GM12878 (cell line): ENCODE results near the gene SNX32. TPM values are rescaled to one million over a fixed set of nuclear protein-coding genes. Genes with fewer than 3 reads are reported as not detected.

Experiments
- ATAC-seq: fragments of 200-7000 bp; cut with Tn5 transposase; 3 replicates; pipeline ENCODE4 v1.9.1; 2020; ENCODE audit warnings: mild to moderate bottlenecking, moderate library complexity
- BruUV-seq: library from RNA; stranded (reverse); fragments of 400-500 nt; replicated peaks from 2 replicates; lab custom pipeline; 2021; lab: Mats Ljungman, UMichigan
- CTCF ChIA-PET: fragments of 300-600 bp; sonication (Branson Sonifier 250); formaldehyde crosslinking; extraction: SDS; loops from one replicate; lab custom pipeline; 2021; ENCODE audit warnings: inconsistent platforms; lab: Yijun Ruan, JAX
- POLR2A ChIA-PET: fragments of 350-600 bp; formaldehyde crosslinking; extraction: SDS; loops from one replicate; lab custom pipeline; 2021; ENCODE audit warnings: inconsistent platforms; lab: Charles Lee
- RAD21 ChIA-PET: fragments of 300-600 bp; sonication (Branson Sonifier 250); formaldehyde crosslinking; loops from one replicate; lab custom pipeline; 2023; ENCODE audit warnings: antibody characterized with exemption; ENCODE audit not compliant: unreplicated experiment; lab: Charles Lee
- SMC1A ChIA-PET: fragments of 300-600 bp; sonication (Branson Sonifier 250); formaldehyde crosslinking; loops from one replicate; lab custom pipeline; 2023; ENCODE audit not compliant: unreplicated experiment, uncharacterized antibody; lab: Charles Lee
- DNase-seq: peaks from one replicate; pipeline ENCODE4 v3.0.0-alpha.2; 2011; ENCODE audit warnings: low read depth, low spot score
- FAIRE-seq: peaks from 3 replicates; lab custom pipeline; 2011; peaks lifted over from hg19 to GRCh38; lab: Jason Lieb, UNC
- H2AFZ ChIP-seq: 2 replicates; pipeline ENCODE4 v1.6.0; 2011; ENCODE audit warnings: low read depth, low read length, control low read depth; ENCODE audit not compliant: control insufficient read depth
- H3K27ac ChIP-seq: 2 replicates; pipeline ENCODE4 v1.5.1; 2011; ENCODE audit warnings: control low read depth; ENCODE audit not compliant: control insufficient read depth, insufficient read depth
- H3K27me3 ChIP-seq, 2 experiments: replicated peaks in 1 of 2; 2 replicates each; pipeline versions ENCODE4 v1.6.0 to v1.6.1; 2011; ENCODE audit warnings: low read length in 1 of 2; ENCODE audit not compliant: control insufficient read depth in 2 of 2, insufficient read depth in 2 of 2
- H3K36me3 ChIP-seq, 2 experiments: 2 replicates each; pipeline ENCODE4 v1.5.1; 2011; ENCODE audit warnings: low read length in 1 of 2; ENCODE audit not compliant: control insufficient read depth in 2 of 2, insufficient read depth in 2 of 2
- H3K4me1 ChIP-seq: 2 replicates; pipeline ENCODE4 v1.6.1; 2011; ENCODE audit warnings: mild to moderate bottlenecking, low read length, moderate library complexity, mixed read lengths; ENCODE audit not compliant: control insufficient read depth, insufficient read depth
- H3K4me2 ChIP-seq: 2 replicates; pipeline ENCODE4 v1.6.0; 2011; ENCODE audit warnings: control low read depth; ENCODE audit not compliant: control insufficient read depth, insufficient read depth
- H3K4me3 ChIP-seq: fragments of 200-600 bp; sonication (generic); 2 replicates; pipeline ENCODE4 v1.5.1; 2016
- H3K79me2 ChIP-seq: 2 replicates; pipeline ENCODE4 v1.6.0; 2011; ENCODE audit warnings: low read length; ENCODE audit not compliant: control insufficient read depth, insufficient read depth
- H3K9ac ChIP-seq: 2 replicates; pipeline ENCODE4 v1.8.0; 2011; ENCODE audit warnings: low read length, control low read depth, mixed read lengths; ENCODE audit not compliant: control insufficient read depth, insufficient read depth
- H3K9me3 ChIP-seq: replicated peaks from 3 replicates; pipeline ENCODE4 v1.5.1; 2011; ENCODE audit warnings: mild to moderate bottlenecking, low read length; ENCODE audit not compliant: control insufficient read depth, insufficient read depth
- H4K20me1 ChIP-seq: 2 replicates; pipeline ENCODE4 v1.6.0; 2011; ENCODE audit not compliant: control insufficient read depth, insufficient read depth
- CBX3 ChIP-seq: fragments of 200-600 bp; sonication (generic); IDR thresholded peaks from 2 replicates; pipeline ENCODE4 v1.6.1; 2016; ENCODE audit warnings: low read depth, borderline replicate concordance
- GABPA ChIP-seq: IDR thresholded peaks from 2 replicates; pipeline ENCODE4 v1.6.1; 2014; ENCODE audit warnings: antibody characterized with exemption, low read depth, mild to moderate bottlenecking, inconsistent platforms
- JUNB ChIP-seq: IDR thresholded peaks from 2 replicates; pipeline ENCODE4 v1.6.1; 2016; ENCODE audit warnings: antibody characterized with exemption, mild to moderate bottlenecking
- KDM1A ChIP-seq: fragments of 200-600 bp; sonication (generic); IDR thresholded peaks from 2 replicates; pipeline ENCODE4 v1.6.1; 2016; ENCODE audit warnings: borderline replicate concordance
- MEF2A ChIP-seq: IDR thresholded peaks from 2 replicates; pipeline ENCODE4 v1.6.1; 2011; ENCODE audit warnings: low read depth, mild to moderate bottlenecking, low read length, moderate library complexity; ENCODE audit not compliant: insufficient read depth
- MTA3 ChIP-seq: IDR thresholded peaks from 2 replicates; pipeline ENCODE4 v1.6.1; 2012; ENCODE audit warnings: low read length, inconsistent platforms, borderline replicate concordance
- MXI1 ChIP-seq: fragments of 150-350 bp; IDR thresholded peaks from 2 replicates; pipeline ENCODE4 v1.6.1; 2011; ENCODE audit warnings: low read depth, mild to moderate bottlenecking, inconsistent platforms, low read length, improper control_type of control experiment
- NFIC ChIP-seq: IDR thresholded peaks from 2 replicates; pipeline ENCODE4 v1.6.1; 2012; ENCODE audit warnings: low read depth, mild to moderate bottlenecking, inconsistent platforms, low read length, moderate library complexity
- POLR2A ChIP-seq: IDR thresholded peaks from 2 replicates; pipeline ENCODE4 v1.6.1; 2011; ENCODE audit warnings: low read depth, mild to moderate bottlenecking, low read length
- SMAD1 ChIP-seq: fragments of 450-650 bp; IDR thresholded peaks from 2 replicates; pipeline ENCODE4 v1.6.1; 2018; ENCODE audit warnings: mild to moderate bottlenecking, low read depth; ENCODE audit not compliant: partially characterized antibody
- SREBF2 ChIP-seq: IDR thresholded peaks from 2 replicates; pipeline ENCODE4 v1.6.1; 2012; ENCODE audit warnings: mild to moderate bottlenecking, low read length
- WGBS: methylation state at CpG from one replicate; pipeline ENCODE4 v1.1.6; 2016; ENCODE audit warnings: low lambda C conversion rate; ENCODE audit not compliant: insufficient replicate concordance, insufficient coverage; ENCODE audit errors: missing lambda C conversion rate; 5-methylcytosine and 5-hydroxymethylcytosine counted together
- in situ Hi-C: fragments of 300-500 bp; cut with MboI; formaldehyde crosslinking; loops from 9 replicates; pipeline ENCODE4 v1.14.3; 2018; ENCODE audit warnings: mixed read lengths
- intact Hi-C: fragments of 100-400 bp; cut with micrococcal nuclease; formaldehyde crosslinking; loops from one replicate; pipeline ENCODE4 v1.14.2; 2022; ENCODE audit not compliant: unreplicated experiment
- polyA plus RNA-seq, 11 experiments: library from polyadenylated mRNA; depleted of rRNA in 4 of 11; unstranded in 6 of 11; stranded (reverse) in 5 of 11; fragments of >200 nt; fragmentation: Nextera tagmentation in 4 of 11; fragmentation: Illumina TruSeq in 1 of 11; extraction: Ambion mirVana in 4 of 11; extraction: Trizol in 1 of 11; gene quantifications; 1 replicate in 1 of 11; 2 replicates in 10 of 11; pipeline versions ENCODE4 v1.2.1 to v1.2.3, GENCODE V29; 2011 to 2016; ENCODE audit warnings: inconsistent platforms in 2 of 11, missing spikeins in 2 of 11, low read depth in 1 of 11
- total RNA-seq, 4 experiments: library from RNA; depleted of rRNA in 3 of 4; stranded (reverse); fragments of >200 nt in 3 of 4; fragmentation: Illumina TruSeq in 1 of 4; extraction: Trizol in 1 of 4; gene quantifications; 2 replicates each; pipeline versions ENCODE4 v1.2.1 to v1.2.3, GENCODE V29; 2013 to 2021
- TF ChIP-seq, protein P1 (sequence below): fragments of 450-650 bp; IDR thresholded peaks from 2 replicates; pipeline ENCODE4 v1.6.1; 2017; ENCODE audit warnings: mild to moderate bottlenecking, low read depth, inconsistent platforms; ENCODE audit not compliant: poor library complexity, severe bottlenecking
- TF ChIP-seq, protein P2 (sequence below): IDR thresholded peaks from 2 replicates; pipeline ENCODE4 v1.6.1; 2011; ENCODE audit warnings: low read depth, low read length, improper control_type of control experiment, borderline replicate concordance

SNX32 gene
- total and polyA plus RNA-seq, 10 of the 15 experiments (the other 5 are each of a cell fraction or from before 2014, with no cell fraction given), result 0.04 to 1.5 (median 0.11) TPM; not detected in 1

DNA sequence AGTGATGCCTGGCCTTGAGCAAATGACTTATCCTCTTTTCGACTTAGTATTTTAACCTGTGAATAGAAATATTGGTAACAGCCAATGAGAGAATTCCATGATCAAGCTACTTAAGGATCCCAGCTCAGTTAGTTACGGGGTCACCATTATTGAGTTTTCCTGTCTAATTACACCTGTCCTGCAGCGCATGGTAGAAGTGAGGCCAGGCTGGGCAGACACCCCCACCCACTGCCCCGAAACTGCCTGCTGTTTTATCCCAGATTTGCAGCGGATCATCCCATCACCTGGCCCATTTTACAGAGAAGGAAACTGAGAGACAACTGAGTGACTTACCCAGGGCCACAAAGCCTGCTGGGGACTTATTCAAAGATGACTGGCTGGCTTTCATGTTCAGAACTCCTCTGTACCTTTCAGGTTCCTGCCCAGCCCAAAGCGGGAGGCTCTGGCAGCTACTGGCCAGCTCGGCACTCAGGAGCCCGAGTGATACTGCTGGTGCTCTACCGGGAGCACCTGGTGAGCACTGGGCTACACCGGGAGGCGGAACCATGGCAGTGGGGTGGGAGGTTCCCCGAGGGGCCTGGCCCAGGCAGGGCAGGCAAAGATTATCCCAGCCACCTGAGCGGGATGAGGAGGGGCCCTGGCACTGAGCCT is 27.9 kb downstream of the SNX32 start:
- Histone ChIP-seq H3K4me3 (peak overlapping the region; percentile 85), H3K27me3 (no peaks in the 10 kb centered on the region), H3K9ac (peak overlapping the region; percentile 97), H3K27ac (peak overlapping the region; percentile 100), H2AFZ (no peak overlapping the region), H4K20me1 (peaks cover 2% of the 10 kb centered on the region), H3K4me2 (peak overlapping the region; percentile 97), H3K9me3 (no peaks in the 10 kb centered on the region), H3K79me2 (peaks cover 39% of the 10 kb centered on the region), H3K36me3 (peaks cover 18 to 32% of the 10 kb centered on the region in 2 experiments), H3K4me1 (peaks cover 15% of the 10 kb centered on the region)
- no TSS peak for BruUV-seq
- DNase-seq, result no peak
- ChIA-PET RAD21 (interaction anchor here (5.0 kb wide), 1 partner anchor 29 kb away, joined by 76 read pairs; the partner anchor contains the start of genes CCDC85B and FIBP), POLR2A (interaction anchor here (0.6 to 5.6 kb wide), 5 partner anchors 9 to 150 kb away, joined by 3 to 155 read pairs (median 4); partner anchors contain the start of genes CCDC85B, EFEMP2, FIBP and KAT5), SMC1A (interaction anchor here (0.6 to 4.3 kb wide), 2 partner anchors 28 to 92 kb away, joined by 4 to 52 read pairs; partner anchors contain the start of genes CCDC85B and FIBP), CTCF (interaction anchor here (0.7 to 5.7 kb wide), 4 partner anchors 9 to 82 kb away, joined by 3 to 146 read pairs (median 22); partner anchors contain the start of genes CCDC85B and FIBP)
- intact Hi-C loops (no loop called here), in situ Hi-C loops (loop anchor here (25.0 kb wide), 1 partner anchor 1624 kb away; the partner anchor contains the start of genes DNAJC4, FKBP2, NUDT22 and PPP1R14B)
- TF ChIP-seq, protein P1, sequence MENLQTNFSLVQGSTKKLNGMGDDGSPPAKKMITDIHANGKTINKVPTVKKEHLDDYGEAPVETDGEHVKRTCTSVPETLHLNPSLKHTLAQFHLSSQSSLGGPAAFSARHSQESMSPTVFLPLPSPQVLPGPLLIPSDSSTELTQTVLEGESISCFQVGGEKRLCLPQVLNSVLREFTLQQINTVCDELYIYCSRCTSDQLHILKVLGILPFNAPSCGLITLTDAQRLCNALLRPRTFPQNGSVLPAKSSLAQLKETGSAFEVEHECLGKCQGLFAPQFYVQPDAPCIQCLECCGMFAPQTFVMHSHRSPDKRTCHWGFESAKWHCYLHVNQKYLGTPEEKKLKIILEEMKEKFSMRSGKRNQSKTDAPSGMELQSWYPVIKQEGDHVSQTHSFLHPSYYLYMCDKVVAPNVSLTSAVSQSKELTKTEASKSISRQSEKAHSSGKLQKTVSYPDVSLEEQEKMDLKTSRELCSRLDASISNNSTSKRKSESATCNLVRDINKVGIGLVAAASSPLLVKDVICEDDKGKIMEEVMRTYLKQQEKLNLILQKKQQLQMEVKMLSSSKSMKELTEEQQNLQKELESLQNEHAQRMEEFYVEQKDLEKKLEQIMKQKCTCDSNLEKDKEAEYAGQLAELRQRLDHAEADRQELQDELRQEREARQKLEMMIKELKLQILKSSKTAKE, result no peak
- no peak for TF ChIP-seq CBX3
- TF ChIP-seq MXI1, result no peak
- TF ChIP-seq GABPA, result no peak
- no peak; the same call in 1 of the 2 replicates for TF ChIP-seq POLR2A
- no peak for TF ChIP-seq NFIC
- no peak for TF ChIP-seq SREBF2
- TF ChIP-seq MEF2A, result no peak
- TF ChIP-seq, protein P2, sequence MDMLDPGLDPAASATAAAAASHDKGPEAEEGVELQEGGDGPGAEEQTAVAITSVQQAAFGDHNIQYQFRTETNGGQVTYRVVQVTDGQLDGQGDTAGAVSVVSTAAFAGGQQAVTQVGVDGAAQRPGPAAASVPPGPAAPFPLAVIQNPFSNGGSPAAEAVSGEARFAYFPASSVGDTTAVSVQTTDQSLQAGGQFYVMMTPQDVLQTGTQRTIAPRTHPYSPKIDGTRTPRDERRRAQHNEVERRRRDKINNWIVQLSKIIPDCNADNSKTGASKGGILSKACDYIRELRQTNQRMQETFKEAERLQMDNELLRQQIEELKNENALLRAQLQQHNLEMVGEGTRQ, result no peak
- no peak for TF ChIP-seq MTA3
- no peak for TF ChIP-seq JUNB
- no peak for TF ChIP-seq KDM1A
- no peak for TF ChIP-seq SMAD1
- ATAC-seq, result no peak
- no peak for FAIRE-seq
- WGBS, result 90% methylated on average over 13 of the region's 13 CpGs
